Stimulated activated CD4-positive, alpha-beta T cell treated with anti-CD3 and anti-CD28 coated beads, Interleukin-12 subunit alpha, Interleukin-12 subunit beta, amount 100 ng/mL, for 4 hours (primary cell): ENCODE data around the gene ADARB2.

Source experiments
- DNase-seq: peaks from one replicate; pipeline ENCODE4 v3.0.0-alpha.2; 2020

The ADARB2 gene

GRCh38 chr10:1154531-1155295 lies 582.6 kb downstream of the ADARB2 start:
- DNase-seq, result no peak

GRCh38 chr10:1153805-1154351 lies 583.4 kb downstream of the ADARB2 start:
- DNase-seq, result no peak

- DNase-seq, result no peak
Observed at GRCh38 chr10:1153251-1153763, 584.0 kb downstream of the ADARB2 start.

- DNase-seq, result no peak
Observed at GRCh38 chr10:1152386-1153250, 584.7 kb downstream of the ADARB2 start.

- no peak for DNase-seq
Observed at GRCh38 chr10:1151076-1152033, 586.0 kb downstream of the ADARB2 start.

GRCh38 chr10:1150638-1150955 lies 586.7 kb downstream of the ADARB2 start:
- no peak for DNase-seq

- DNase-seq, result no peak
Observed at GRCh38 chr10:1149793-1150637, 587.3 kb downstream of the ADARB2 start.

GRCh38 chr10:1148855-1149605 lies 588.3 kb downstream of the ADARB2 start:
- DNase-seq, result no peak

GRCh38 chr10:1147810-1148209 lies 589.5 kb downstream of the ADARB2 start:
- no peak for DNase-seq

- no peak for DNase-seq
Observed at GRCh38 chr10:1142596-1142995, 594.7 kb downstream of the ADARB2 start.

- DNase-seq, result no peak
Observed at GRCh38 chr10:1141701-1142100, 595.6 kb downstream of the ADARB2 start.

GRCh38 chr10:1141261-1141660 lies 596.1 kb downstream of the ADARB2 start:
- DNase-seq, result no peak

- DNase-seq, result no peak
Observed at GRCh38 chr10:1138529-1138928, 598.8 kb downstream of the ADARB2 start.

- DNase-seq, result no peak
Observed at GRCh38 chr10:1137499-1138163, 599.7 kb downstream of the ADARB2 start.

- DNase-seq, result no peak
Observed at GRCh38 chr10:1136268-1136667, 601.1 kb downstream of the ADARB2 start.

- no peak for DNase-seq
Observed at GRCh38 chr10:1134156-1134555, 603.2 kb downstream of the ADARB2 start.

GRCh38 chr10:1133495-1134045 lies 603.8 kb downstream of the ADARB2 start:
- DNase-seq, result no peak

GRCh38 chr10:1132584-1132983 lies 604.7 kb downstream of the ADARB2 start:
- no peak for DNase-seq

GRCh38 chr10:1130995-1131790 lies 606.1 kb downstream of the ADARB2 start:
- DNase-seq, result no peak
